ENCODE results near the gene TRPV6.

TRPV6 gene

GRCh38 chr7:142885311-142886230 is at the start of gene TRPV6:
Gene TRPV6 (minus strand): TSS chr7:142885745.
- H3K27me3 ChIP-seq (ENCODE audit: control insufficient read depth, insufficient read depth, low read length): no peaks in the 10 kb centered on the region
- H3K27ac ChIP-seq (ENCODE audit: low read depth, low read length): no peak within 1 kb of the TSS
- no peak within 1 kb of the TSS for H3K4me3 ChIP-seq (ENCODE audit: low read length)
- no peaks in the 10 kb centered on the region for H3K36me3 ChIP-seq (ENCODE audit: control insufficient read depth, insufficient read depth, low read length)
- H3K4me1 ChIP-seq (ENCODE audit: control insufficient read depth, insufficient read depth, low read length): no peaks in the 10 kb centered on the region
- no peak within 1 kb of the TSS for H3K9ac ChIP-seq (ENCODE audit: low read length)

GRCh38 chr7:142934056-142934455 is 48.5 kb upstream of the TRPV6 start:
- no peak overlapping the region for H3K4me3 ChIP-seq (ENCODE audit: low read length)
- H3K27me3 ChIP-seq (ENCODE audit: control insufficient read depth, insufficient read depth, low read length): no peaks in the 10 kb centered on the region
- no peaks in the 10 kb centered on the region for H3K4me1 ChIP-seq (ENCODE audit: control insufficient read depth, insufficient read depth, low read length)
- H3K9ac ChIP-seq (ENCODE audit: low read length): no peak overlapping the region
- no peak overlapping the region for H3K27ac ChIP-seq (ENCODE audit: low read depth, low read length)
- no peaks in the 10 kb centered on the region for H3K36me3 ChIP-seq (ENCODE audit: control insufficient read depth, insufficient read depth, low read length)

DNA sequence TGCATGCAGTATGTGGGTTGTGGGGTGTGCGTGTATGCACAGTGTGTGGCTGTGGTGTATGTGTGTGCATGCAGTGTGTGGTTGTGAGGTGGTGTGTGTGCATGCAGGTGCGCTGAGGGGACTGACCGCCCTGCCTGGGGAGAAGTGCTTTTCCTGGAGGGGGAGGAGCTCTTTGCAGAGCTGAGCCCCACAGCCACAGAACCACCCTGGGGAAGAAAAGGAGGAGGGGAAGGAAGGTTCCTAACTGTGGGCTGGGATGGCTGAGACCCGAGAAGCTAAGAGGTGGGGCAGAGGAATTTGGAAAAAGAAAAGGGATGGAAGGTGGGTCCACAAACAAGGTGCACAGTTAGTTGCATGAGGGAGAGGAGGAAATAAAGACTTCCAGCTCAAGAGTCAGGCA is 48.1 kb upstream of the TRPV6 start, which contains the start of gene TRPV5:
TSS of gene TRPV5 (minus strand) at position 123 of the 400 bp plus-strand sequence. CDS start 287 bp downstream, outside the sequence.
- no peaks in the 10 kb centered on the region for H3K27me3 ChIP-seq (ENCODE audit: control insufficient read depth, insufficient read depth, low read length)
- H3K27ac ChIP-seq (ENCODE audit: low read depth, low read length): no peak within 1 kb of the TSS
- no peaks in the 10 kb centered on the region for H3K4me1 ChIP-seq (ENCODE audit: control insufficient read depth, insufficient read depth, low read length)
- H3K36me3 ChIP-seq (ENCODE audit: control insufficient read depth, insufficient read depth, low read length): no peaks in the 10 kb centered on the region
- no peak within 1 kb of the TSS for H3K4me3 ChIP-seq (ENCODE audit: low read length)
- no peak within 1 kb of the TSS for H3K9ac ChIP-seq (ENCODE audit: low read length)

GRCh38 chr7:142933092-142933475 is 47.5 kb upstream of the TRPV6 start:
- Histone ChIP-seq H3K4me3 (ENCODE audit: low read length) (no peak overlapping the region), H3K9ac (ENCODE audit: low read length) (no peak overlapping the region), H3K27me3 (ENCODE audit: control insufficient read depth, insufficient read depth, low read length) (no peaks in the 10 kb centered on the region), H3K4me1 (ENCODE audit: control insufficient read depth, insufficient read depth, low read length) (no peaks in the 10 kb centered on the region), H3K27ac (ENCODE audit: low read depth, low read length) (no peak overlapping the region), H3K36me3 (ENCODE audit: control insufficient read depth, insufficient read depth, low read length) (no peaks in the 10 kb centered on the region)

GRCh38 chr7:142932386-142933091 is 47.0 kb upstream of the TRPV6 start:
- Histone ChIP-seq H3K4me1 (ENCODE audit: control insufficient read depth, insufficient read depth, low read length) (no peaks in the 10 kb centered on the region), H3K27ac (ENCODE audit: low read depth, low read length) (no peak overlapping the region), H3K9ac (ENCODE audit: low read length) (no peak overlapping the region), H3K27me3 (ENCODE audit: control insufficient read depth, insufficient read depth, low read length) (no peaks in the 10 kb centered on the region), H3K36me3 (ENCODE audit: control insufficient read depth, insufficient read depth, low read length) (no peaks in the 10 kb centered on the region), H3K4me3 (ENCODE audit: low read length) (no peak overlapping the region)

DNA sequence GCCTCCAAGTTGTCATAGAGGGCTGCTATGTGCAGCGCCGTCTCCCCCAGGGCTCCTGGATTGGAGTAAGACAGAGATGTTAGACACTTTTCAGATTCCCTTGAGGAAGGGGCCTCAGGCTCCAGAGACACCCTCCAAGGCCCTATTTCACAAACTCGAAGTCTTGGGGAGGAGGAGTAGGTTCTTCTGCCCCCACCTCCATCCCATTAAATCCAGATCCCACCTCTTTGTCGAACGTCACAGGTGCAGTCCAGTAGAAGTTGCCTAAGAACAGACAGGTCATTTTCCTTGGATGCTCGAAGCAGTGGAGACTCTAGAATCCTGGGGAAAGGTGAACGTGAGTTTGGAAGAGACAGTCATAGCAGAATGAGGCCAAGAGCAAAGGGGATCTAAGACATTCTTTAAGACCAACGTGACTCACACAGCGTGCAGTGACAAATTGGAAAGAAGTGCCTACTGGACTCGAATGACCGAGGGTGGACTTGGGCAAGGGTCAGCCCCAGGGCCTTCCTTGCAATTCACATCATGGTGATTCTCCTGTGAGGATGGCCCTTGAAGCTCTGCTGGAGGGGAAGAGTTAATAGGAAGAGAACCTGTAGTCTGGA is 44.7 kb upstream of the TRPV6 start:
- Histone ChIP-seq H3K27ac (ENCODE audit: low read depth, low read length) (no peak overlapping the region), H3K36me3 (ENCODE audit: control insufficient read depth, insufficient read depth, low read length) (no peaks in the 10 kb centered on the region), H3K4me3 (ENCODE audit: low read length) (no peak overlapping the region), H3K9ac (ENCODE audit: low read length) (no peak overlapping the region), H3K27me3 (ENCODE audit: control insufficient read depth, insufficient read depth, low read length) (no peaks in the 10 kb centered on the region), H3K4me1 (ENCODE audit: control insufficient read depth, insufficient read depth, low read length) (no peaks in the 10 kb centered on the region)

DNA sequence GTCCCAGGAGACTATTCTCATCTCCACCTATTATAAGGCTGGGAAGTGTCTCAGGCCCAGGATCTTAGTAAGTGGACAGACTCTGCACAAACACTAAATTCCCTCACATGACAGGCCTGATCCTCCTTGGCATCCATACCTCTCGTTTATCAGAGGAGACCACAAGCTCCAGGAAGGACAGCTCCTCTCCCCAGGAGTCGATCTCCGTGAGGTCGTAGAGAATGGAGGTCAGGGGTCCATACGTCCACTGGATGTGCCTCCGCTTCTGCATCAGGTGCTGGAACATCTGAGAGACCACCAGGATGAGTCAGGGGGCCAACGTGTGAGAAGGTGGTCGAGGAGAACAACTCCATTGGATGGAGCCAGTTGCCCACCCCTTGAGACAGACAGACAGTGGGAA is 42.4 kb upstream of the TRPV6 start:
- H3K4me3 ChIP-seq (ENCODE audit: low read length): no peak overlapping the region
- no peaks in the 10 kb centered on the region for H3K36me3 ChIP-seq (ENCODE audit: control insufficient read depth, insufficient read depth, low read length)
- no peak overlapping the region for H3K9ac ChIP-seq (ENCODE audit: low read length)
- no peaks in the 10 kb centered on the region for H3K4me1 ChIP-seq (ENCODE audit: control insufficient read depth, insufficient read depth, low read length)
- no peak overlapping the region for H3K27ac ChIP-seq (ENCODE audit: low read depth, low read length)
- H3K27me3 ChIP-seq (ENCODE audit: control insufficient read depth, insufficient read depth, low read length): no peaks in the 10 kb centered on the region

DNA sequence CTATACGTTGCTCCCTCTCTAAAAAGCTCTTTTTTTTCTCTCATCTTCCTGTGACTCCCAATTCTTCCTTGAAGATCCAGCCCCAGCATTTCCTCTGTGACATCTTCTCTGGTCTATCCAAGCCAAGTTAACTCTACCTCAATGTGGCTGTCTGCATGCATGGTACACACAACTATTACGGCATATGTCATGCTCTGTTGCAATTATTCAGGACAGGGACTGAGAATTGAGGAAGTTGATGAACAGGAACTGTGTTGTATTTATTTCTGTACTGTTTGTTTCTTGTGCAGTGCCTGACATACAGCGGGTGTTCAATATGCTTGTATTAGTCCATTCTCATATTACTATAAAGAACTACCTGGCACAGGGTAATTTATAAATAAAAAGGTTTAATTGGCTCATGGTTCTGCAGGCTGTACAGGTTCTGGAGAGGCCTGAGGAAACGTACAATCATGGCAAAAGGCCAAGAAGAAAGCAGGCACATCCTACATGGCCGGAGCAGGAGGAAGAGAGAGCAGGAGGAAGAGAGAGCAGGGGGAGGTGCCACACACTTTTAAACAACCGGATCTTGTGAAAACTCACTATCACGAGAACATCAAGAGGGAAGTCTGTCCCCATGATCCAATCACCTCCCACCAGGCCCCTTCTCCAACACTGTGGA is 41.7 kb upstream of the TRPV6 start:
- Histone ChIP-seq H3K9ac (ENCODE audit: low read length) (no peak overlapping the region), H3K4me3 (ENCODE audit: low read length) (no peak overlapping the region), H3K27ac (ENCODE audit: low read depth, low read length) (no peak overlapping the region), H3K4me1 (ENCODE audit: control insufficient read depth, insufficient read depth, low read length) (no peaks in the 10 kb centered on the region), H3K27me3 (ENCODE audit: control insufficient read depth, insufficient read depth, low read length) (no peaks in the 10 kb centered on the region), H3K36me3 (ENCODE audit: control insufficient read depth, insufficient read depth, low read length) (no peaks in the 10 kb centered on the region)

GRCh38 chr7:142925413-142925812 is 39.9 kb upstream of the TRPV6 start:
- Histone ChIP-seq H3K4me3 (ENCODE audit: low read length) (no peak overlapping the region), H3K4me1 (ENCODE audit: control insufficient read depth, insufficient read depth, low read length) (no peaks in the 10 kb centered on the region), H3K9ac (ENCODE audit: low read length) (no peak overlapping the region), H3K27me3 (ENCODE audit: control insufficient read depth, insufficient read depth, low read length) (no peaks in the 10 kb centered on the region), H3K27ac (ENCODE audit: low read depth, low read length) (no peak overlapping the region), H3K36me3 (ENCODE audit: control insufficient read depth, insufficient read depth, low read length) (no peaks in the 10 kb centered on the region)

- H3K27me3 ChIP-seq (ENCODE audit: control insufficient read depth, insufficient read depth, low read length): no peaks in the 10 kb centered on the region
- H3K27ac ChIP-seq (ENCODE audit: low read depth, low read length): no peak overlapping the region
- no peaks in the 10 kb centered on the region for H3K36me3 ChIP-seq (ENCODE audit: control insufficient read depth, insufficient read depth, low read length)
- no peak overlapping the region for H3K4me3 ChIP-seq (ENCODE audit: low read length)
- H3K4me1 ChIP-seq (ENCODE audit: control insufficient read depth, insufficient read depth, low read length): no peaks in the 10 kb centered on the region
- no peak overlapping the region for H3K9ac ChIP-seq (ENCODE audit: low read length)
These were observed 37.8 kb upstream of the TRPV6 start for GRCh38 chr7:142923391-142923790.

- H3K4me3 ChIP-seq (ENCODE audit: low read length): no peak overlapping the region
- H3K27ac ChIP-seq (ENCODE audit: low read depth, low read length): no peak overlapping the region
- H3K36me3 ChIP-seq (ENCODE audit: control insufficient read depth, insufficient read depth, low read length): no peaks in the 10 kb centered on the region
- H3K9ac ChIP-seq (ENCODE audit: low read length): no peak overlapping the region
- no peaks in the 10 kb centered on the region for H3K27me3 ChIP-seq (ENCODE audit: control insufficient read depth, insufficient read depth, low read length)
- no peaks in the 10 kb centered on the region for H3K4me1 ChIP-seq (ENCODE audit: control insufficient read depth, insufficient read depth, low read length)
These were observed 34.1 kb upstream of the TRPV6 start for GRCh38 chr7:142919656-142920055.

GRCh38 chr7:142918901-142919300 is 33.4 kb upstream of the TRPV6 start:
- H3K4me3 ChIP-seq (ENCODE audit: low read length): no peak overlapping the region
- H3K9ac ChIP-seq (ENCODE audit: low read length): no peak overlapping the region
- H3K36me3 ChIP-seq (ENCODE audit: control insufficient read depth, insufficient read depth, low read length): no peaks in the 10 kb centered on the region
- no peaks in the 10 kb centered on the region for H3K27me3 ChIP-seq (ENCODE audit: control insufficient read depth, insufficient read depth, low read length)
- no peak overlapping the region for H3K27ac ChIP-seq (ENCODE audit: low read depth, low read length)
- no peaks in the 10 kb centered on the region for H3K4me1 ChIP-seq (ENCODE audit: control insufficient read depth, insufficient read depth, low read length)

Data from rectal smooth muscle tissue (tissue), 1 donor.